Right atrium auricular region (tissue), 2 donors: Measurements from ENCODE around the gene KRT6B. TPM values are rescaled to one million over a fixed set of nuclear protein-coding genes. Genes with fewer than 3 reads are reported as not detected.
"Not testable (repeated sequence)": the region's sequence is repeated elsewhere in the genome, so short reads cannot be mapped to it uniquely, and the experiment has no call there.

Source experiments
- DNase-seq: peaks from one replicate; pipeline ENCODE4 v3.0.0-alpha.2; 2019; ENCODE audit warnings: low spot score
- H3K27ac ChIP-seq, 2 donors: fragments of 200-600 bp; sonication (generic); 1 replicate in 1 of 2; 2 replicates in 1 of 2; pipeline ENCODE4 v1.5.1; 2016 to 2019
- H3K27me3 ChIP-seq, 2 donors: fragments of 200-600 bp; sonication (generic); one replicate each; pipeline versions ENCODE4 v1.5.1 to v1.6.0; 2017 to 2019
- H3K36me3 ChIP-seq: fragments of 200-600 bp; sonication (generic); one replicate; pipeline ENCODE4 v1.5.1; 2016
- H3K4me1 ChIP-seq, 2 donors: fragments of 200-600 bp; sonication (generic); one replicate each; pipeline versions ENCODE4 v1.5.1 to v1.6.0; 2017 to 2019
- H3K4me3 ChIP-seq, 2 donors: fragments of 200-600 bp; sonication (generic); 1 replicate in 1 of 2; 2 replicates in 1 of 2; pipeline ENCODE4 v1.5.1; 2017 to 2019; ENCODE audit warnings: mild to moderate bottlenecking in 1 of 2, moderate library complexity in 1 of 2
- H3K9me3 ChIP-seq, 2 donors: fragments of 200-600 bp; sonication (generic); one replicate each; pipeline ENCODE4 v1.5.1; 2019
- CTCF ChIP-seq, 2 donors: fragments of 200-600 bp; sonication (generic); IDR thresholded peaks; one replicate each; pipeline ENCODE4 v1.5.1; 2019; ENCODE audit warnings: antibody characterized with exemption in 2 of 2
- total RNA-seq, 2 donors: library from RNA; depleted of rRNA; stranded (reverse); fragments of >200 nt; gene quantifications; one replicate each; pipeline ENCODE4 v1.1.0, GENCODE V29; 2016

Gene KRT6B
- total RNA-seq, 2 donors from 2014 or later = not detected

GRCh38 chr12:52455821-52456220 is 3.9 kb upstream of the KRT6B start:
- no peak for DNase-seq
- H3K9me3 ChIP-seq = no peaks in the 10 kb centered on the region
- H3K4me1 ChIP-seq = no peaks in the 10 kb centered on the region
- no peak overlapping the region for H3K4me3 ChIP-seq
- H3K27ac ChIP-seq = no peak overlapping the region
- H3K36me3 ChIP-seq = no peaks in the 10 kb centered on the region
- TF ChIP-seq CTCF (IDR thresholded peaks at IDR 0.05) = no peak
- no peaks in the 10 kb centered on the region for H3K27me3 ChIP-seq

- TF ChIP-seq CTCF (IDR thresholded peaks at IDR 0.05) = no peak
- H3K27ac ChIP-seq = no peak overlapping the region
- no peaks in the 10 kb centered on the region for H3K9me3 ChIP-seq
- H3K4me3 ChIP-seq = no peak overlapping the region
- H3K27me3 ChIP-seq = no peaks in the 10 kb centered on the region
- no peaks in the 10 kb centered on the region for H3K36me3 ChIP-seq
- DNase-seq = no peak
- no peaks in the 10 kb centered on the region for H3K4me1 ChIP-seq
Measured at GRCh38 chr12:52454411-52455201, 2.7 kb upstream of the KRT6B start.

GRCh38 chr12:52448228-52448627 is 3.7 kb downstream of the KRT6B start:
- Histone ChIP-seq H3K27ac (no peak overlapping the region), H3K4me1 (no peaks in the 10 kb centered on the region), H3K27me3 (no peaks in the 10 kb centered on the region), H3K9me3 (no peaks in the 10 kb centered on the region), H3K36me3 (no peaks in the 10 kb centered on the region), H3K4me3 (no peak overlapping the region)
- no peak for TF ChIP-seq CTCF (IDR thresholded peaks at IDR 0.05)
- DNase-seq = no peak

GRCh38 chr12:52447196-52447595 is 4.8 kb downstream of the KRT6B start:
- H3K4me1 ChIP-seq, H3K9me3 ChIP-seq, DNase-seq, H3K36me3 ChIP-seq, H3K27me3 ChIP-seq, H3K4me3 ChIP-seq, H3K27ac ChIP-seq: not testable (repeated sequence)

GRCh38 chr12:52446367-52447045 is 5.4 kb downstream of the KRT6B start:
- no peak for DNase-seq
- H3K4me3 ChIP-seq = no peak overlapping the region
- no peak overlapping the region for H3K27ac ChIP-seq
- no peaks in the 10 kb centered on the region for H3K27me3 ChIP-seq
- no peaks in the 10 kb centered on the region for H3K36me3 ChIP-seq
- no peaks in the 10 kb centered on the region for H3K9me3 ChIP-seq
- H3K4me1 ChIP-seq = peaks cover 0 to 2% of the 10 kb centered on the region in 2 donors
- TF ChIP-seq CTCF (IDR thresholded peaks at IDR 0.05) = no peak

GRCh38 chr12:52445876-52446275 is 6.1 kb downstream of the KRT6B start:
- no peak overlapping the region for H3K27ac ChIP-seq
- no peak overlapping the region for H3K4me3 ChIP-seq
- H3K36me3 ChIP-seq = no peaks in the 10 kb centered on the region
- TF ChIP-seq CTCF (IDR thresholded peaks at IDR 0.05) = no peak
- no peaks in the 10 kb centered on the region for H3K9me3 ChIP-seq
- peaks cover 0 to 5% of the 10 kb centered on the region in 2 donors for H3K4me1 ChIP-seq
- H3K27me3 ChIP-seq = no peaks in the 10 kb centered on the region
- DNase-seq = no peak
